ENCODE results near the gene RASA3. TPM values are rescaled to one million over a fixed set of nuclear protein-coding genes. Genes with fewer than 3 reads are reported as not detected.

The RASA3 gene
- total and polyA plus RNA-seq, 9 of the 15 experiments (the other 6 are each of a cell fraction or from before 2014, with no cell fraction given) = 0.72 to 25.3 (median 14.4) TPM

- TF ChIP-seq KDM2B (CRISPR knock-in tag; IDR thresholded peaks at IDR 0.05) = no peak
- no peak for TF ChIP-seq GTF3C2 (IDR thresholded peaks at IDR 0.05; ENCODE audit: borderline replicate concordance, extremely low read depth, insufficient read length)
- peak in 1 of 2 experiments; percentile 47; a peak in 1 of 4 replicates for TF ChIP-seq TRIM24 (IDR thresholded peaks at IDR 0.05)
- TF ChIP-seq HDAC1 (IDR thresholded peaks at IDR 0.05) = peak in 1 of 2 experiments; percentile 50; a peak in 1 of 4 replicates
- TF ChIP-seq CHD1 (IDR thresholded peaks at IDR 0.05; ENCODE audit: low read length) = no peak
- no peak for TF ChIP-seq ZNF77 (CRISPR knock-in tag; IDR thresholded peaks at IDR 0.05)
- no peak for TF ChIP-seq CEBPG (CRISPR knock-in tag; IDR thresholded peaks at IDR 0.05)
- no peak for TF ChIP-seq CEBPG (tag; conservative IDR thresholded peaks at IDR 0.05 in 1 of 2, IDR thresholded peaks at IDR 0.05 in 1 of 2)
- peak; percentile 93 for TF ChIP-seq TFAP4 (CRISPR knock-in tag; IDR thresholded peaks at IDR 0.05; ENCODE audit: borderline replicate concordance)
- no peak for TF ChIP-seq BACH1 (tag; IDR thresholded peaks at IDR 0.05)
- no peak for TF ChIP-seq ZBTB7A (IDR thresholded peaks at IDR 0.05; ENCODE audit: borderline replicate concordance, control insufficient read depth, low read depth, low read length)
- TF ChIP-seq, protein P1, sequence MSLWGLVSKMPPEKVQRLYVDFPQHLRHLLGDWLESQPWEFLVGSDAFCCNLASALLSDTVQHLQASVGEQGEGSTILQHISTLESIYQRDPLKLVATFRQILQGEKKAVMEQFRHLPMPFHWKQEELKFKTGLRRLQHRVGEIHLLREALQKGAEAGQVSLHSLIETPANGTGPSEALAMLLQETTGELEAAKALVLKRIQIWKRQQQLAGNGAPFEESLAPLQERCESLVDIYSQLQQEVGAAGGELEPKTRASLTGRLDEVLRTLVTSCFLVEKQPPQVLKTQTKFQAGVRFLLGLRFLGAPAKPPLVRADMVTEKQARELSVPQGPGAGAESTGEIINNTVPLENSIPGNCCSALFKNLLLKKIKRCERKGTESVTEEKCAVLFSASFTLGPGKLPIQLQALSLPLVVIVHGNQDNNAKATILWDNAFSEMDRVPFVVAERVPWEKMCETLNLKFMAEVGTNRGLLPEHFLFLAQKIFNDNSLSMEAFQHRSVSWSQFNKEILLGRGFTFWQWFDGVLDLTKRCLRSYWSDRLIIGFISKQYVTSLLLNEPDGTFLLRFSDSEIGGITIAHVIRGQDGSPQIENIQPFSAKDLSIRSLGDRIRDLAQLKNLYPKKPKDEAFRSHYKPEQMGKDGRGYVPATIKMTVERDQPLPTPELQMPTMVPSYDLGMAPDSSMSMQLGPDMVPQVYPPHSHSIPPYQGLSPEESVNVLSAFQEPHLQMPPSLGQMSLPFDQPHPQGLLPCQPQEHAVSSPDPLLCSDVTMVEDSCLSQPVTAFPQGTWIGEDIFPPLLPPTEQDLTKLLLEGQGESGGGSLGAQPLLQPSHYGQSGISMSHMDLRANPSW (CRISPR knock-in tag; IDR thresholded peaks at IDR 0.05) = no peak
- TF ChIP-seq USF2 (CRISPR knock-in tag; IDR thresholded peaks at IDR 0.05) = 0 out of 2 replicates have a peak, but pooled peaks have one; percentile 41
- TF ChIP-seq, protein P2, sequence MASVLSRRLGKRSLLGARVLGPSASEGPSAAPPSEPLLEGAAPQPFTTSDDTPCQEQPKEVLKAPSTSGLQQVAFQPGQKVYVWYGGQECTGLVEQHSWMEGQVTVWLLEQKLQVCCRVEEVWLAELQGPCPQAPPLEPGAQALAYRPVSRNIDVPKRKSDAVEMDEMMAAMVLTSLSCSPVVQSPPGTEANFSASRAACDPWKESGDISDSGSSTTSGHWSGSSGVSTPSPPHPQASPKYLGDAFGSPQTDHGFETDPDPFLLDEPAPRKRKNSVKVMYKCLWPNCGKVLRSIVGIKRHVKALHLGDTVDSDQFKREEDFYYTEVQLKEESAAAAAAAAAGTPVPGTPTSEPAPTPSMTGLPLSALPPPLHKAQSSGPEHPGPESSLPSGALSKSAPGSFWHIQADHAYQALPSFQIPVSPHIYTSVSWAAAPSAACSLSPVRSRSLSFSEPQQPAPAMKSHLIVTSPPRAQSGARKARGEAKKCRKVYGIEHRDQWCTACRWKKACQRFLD (CRISPR knock-in tag; IDR thresholded peaks at IDR 0.05) = peak; percentile 73
- TF ChIP-seq, protein P3, sequence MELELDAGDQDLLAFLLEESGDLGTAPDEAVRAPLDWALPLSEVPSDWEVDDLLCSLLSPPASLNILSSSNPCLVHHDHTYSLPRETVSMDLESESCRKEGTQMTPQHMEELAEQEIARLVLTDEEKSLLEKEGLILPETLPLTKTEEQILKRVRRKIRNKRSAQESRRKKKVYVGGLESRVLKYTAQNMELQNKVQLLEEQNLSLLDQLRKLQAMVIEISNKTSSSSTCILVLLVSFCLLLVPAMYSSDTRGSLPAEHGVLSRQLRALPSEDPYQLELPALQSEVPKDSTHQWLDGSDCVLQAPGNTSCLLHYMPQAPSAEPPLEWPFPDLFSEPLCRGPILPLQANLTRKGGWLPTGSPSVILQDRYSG (tag; conservative IDR thresholded peaks at IDR 0.05; ENCODE audit: low read depth) = peak; percentile 46; the same call in 1 of the 2 replicates
- peak; percentile 53 for TF ChIP-seq DACH1 (IDR thresholded peaks at IDR 0.05; ENCODE audit: partially characterized antibody)
- TF ChIP-seq ZNF165 (CRISPR knock-in tag; IDR thresholded peaks at IDR 0.05; ENCODE audit: borderline replicate concordance) = no peak
- TF ChIP-seq NFE2 (IDR thresholded peaks at IDR 0.05; ENCODE audit: low read depth) = no peak
Measured at GRCh38 chr13:114115191-114115671, 17.2 kb downstream of the RASA3 start (continued).

All from K562 (cell line).